KMS-11 (cell line): ENCODE results near the gene AP2B1.

ENCODE experiments used
- H2AFZ ChIP-seq: fragments of 200-600 bp; sonication (generic); 2 replicates; pipeline ENCODE4 v1.6.1; 2016; ENCODE audit warnings: antibody characterized with exemption, mixed run types, low read depth
- H3K27ac ChIP-seq: fragments of 200-600 bp; sonication (generic); 2 replicates; pipeline ENCODE4 v1.6.1; 2016; ENCODE audit warnings: mild to moderate bottlenecking, mixed run types
- H3K27me3 ChIP-seq: fragments of 200-600 bp; sonication (generic); 2 replicates; pipeline ENCODE4 v1.6.1; 2017; ENCODE audit warnings: mild to moderate bottlenecking, low read depth, mixed run types, moderate library complexity; ENCODE audit not compliant: insufficient read depth
- H3K36me3 ChIP-seq: fragments of 200-600 bp; sonication (generic); 2 replicates; pipeline ENCODE4 v1.6.1; 2017; ENCODE audit warnings: mild to moderate bottlenecking, mixed run types; ENCODE audit not compliant: insufficient read depth
- H3K4me1 ChIP-seq: fragments of 200-600 bp; sonication (generic); 2 replicates; pipeline ENCODE4 v1.6.1; 2016; ENCODE audit warnings: mild to moderate bottlenecking, low read depth, mixed run types; ENCODE audit not compliant: poor library complexity, severe bottlenecking
- H3K4me2 ChIP-seq: fragments of 200-600 bp; sonication (generic); 2 replicates; pipeline ENCODE4 v1.7.0; 2016; ENCODE audit warnings: mild to moderate bottlenecking, mixed run types
- H3K4me3 ChIP-seq: fragments of 200-600 bp; sonication (generic); IDR thresholded peaks from 2 replicates; pipeline ENCODE4 v1.6.1; 2017; ENCODE audit warnings: low read depth, low read length, mixed read lengths; ENCODE audit not compliant: insufficient read depth
- H3K79me2 ChIP-seq: fragments of 200-600 bp; sonication (generic); 2 replicates; pipeline ENCODE4 v1.6.1; 2016; ENCODE audit warnings: low read depth, mixed run types; ENCODE audit not compliant: insufficient read depth
- H3K9ac ChIP-seq: fragments of 200-600 bp; sonication (generic); 2 replicates; pipeline ENCODE4 v1.6.1; 2016; ENCODE audit warnings: mild to moderate bottlenecking, mixed run types
- H4K20me1 ChIP-seq: fragments of 200-600 bp; sonication (generic); 2 replicates; pipeline ENCODE4 v1.6.1; 2016; ENCODE audit warnings: mild to moderate bottlenecking, mixed run types; ENCODE audit not compliant: insufficient read depth
- TF ChIP-seq, protein P1 (sequence below): fragments of 200-600 bp; sonication (generic); conservative IDR thresholded peaks from 2 replicates; pipeline ENCODE4 v1.6.1; 2017; ENCODE audit warnings: low read depth, mild to moderate bottlenecking, antibody characterized with exemption, low read length, moderate library complexity, mixed read lengths

Gene AP2B1

DNA sequence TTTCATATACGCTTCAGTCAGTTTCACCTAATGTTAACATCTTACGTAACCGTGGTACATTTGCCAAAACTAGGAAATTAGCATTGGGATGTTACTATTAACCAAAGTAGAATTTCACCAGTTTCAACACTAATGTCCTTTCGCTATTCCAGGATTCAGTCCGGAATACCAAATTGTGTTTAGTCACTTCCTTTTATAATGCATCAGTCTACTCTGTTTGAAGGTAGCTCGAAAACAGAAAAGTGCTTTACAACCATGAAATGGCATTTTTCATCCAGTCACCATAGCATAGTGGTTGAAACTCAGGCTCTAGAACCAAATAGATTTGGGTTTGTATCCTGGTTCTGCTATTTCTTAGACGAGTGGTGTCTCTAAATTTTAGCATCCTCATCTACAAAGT, 29.4 kb downstream of the AP2B1 start:
- Histone ChIP-seq H3K4me2 (no peak overlapping the region), H4K20me1 (no peaks in the 10 kb centered on the region), H3K9ac (no peak overlapping the region), H3K27me3 (no peaks in the 10 kb centered on the region), H3K4me1 (no peaks in the 10 kb centered on the region), H2AFZ (no peak overlapping the region), H3K36me3 (no peaks in the 10 kb centered on the region), H3K79me2 (no peaks in the 10 kb centered on the region), H3K4me3 (no peak overlapping the region), H3K27ac (no peak overlapping the region)
- TF ChIP-seq, protein P1, sequence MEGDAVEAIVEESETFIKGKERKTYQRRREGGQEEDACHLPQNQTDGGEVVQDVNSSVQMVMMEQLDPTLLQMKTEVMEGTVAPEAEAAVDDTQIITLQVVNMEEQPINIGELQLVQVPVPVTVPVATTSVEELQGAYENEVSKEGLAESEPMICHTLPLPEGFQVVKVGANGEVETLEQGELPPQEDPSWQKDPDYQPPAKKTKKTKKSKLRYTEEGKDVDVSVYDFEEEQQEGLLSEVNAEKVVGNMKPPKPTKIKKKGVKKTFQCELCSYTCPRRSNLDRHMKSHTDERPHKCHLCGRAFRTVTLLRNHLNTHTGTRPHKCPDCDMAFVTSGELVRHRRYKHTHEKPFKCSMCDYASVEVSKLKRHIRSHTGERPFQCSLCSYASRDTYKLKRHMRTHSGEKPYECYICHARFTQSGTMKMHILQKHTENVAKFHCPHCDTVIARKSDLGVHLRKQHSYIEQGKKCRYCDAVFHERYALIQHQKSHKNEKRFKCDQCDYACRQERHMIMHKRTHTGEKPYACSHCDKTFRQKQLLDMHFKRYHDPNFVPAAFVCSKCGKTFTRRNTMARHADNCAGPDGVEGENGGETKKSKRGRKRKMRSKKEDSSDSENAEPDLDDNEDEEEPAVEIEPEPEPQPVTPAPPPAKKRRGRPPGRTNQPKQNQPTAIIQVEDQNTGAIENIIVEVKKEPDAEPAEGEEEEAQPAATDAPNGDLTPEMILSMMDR = no peak

DNA sequence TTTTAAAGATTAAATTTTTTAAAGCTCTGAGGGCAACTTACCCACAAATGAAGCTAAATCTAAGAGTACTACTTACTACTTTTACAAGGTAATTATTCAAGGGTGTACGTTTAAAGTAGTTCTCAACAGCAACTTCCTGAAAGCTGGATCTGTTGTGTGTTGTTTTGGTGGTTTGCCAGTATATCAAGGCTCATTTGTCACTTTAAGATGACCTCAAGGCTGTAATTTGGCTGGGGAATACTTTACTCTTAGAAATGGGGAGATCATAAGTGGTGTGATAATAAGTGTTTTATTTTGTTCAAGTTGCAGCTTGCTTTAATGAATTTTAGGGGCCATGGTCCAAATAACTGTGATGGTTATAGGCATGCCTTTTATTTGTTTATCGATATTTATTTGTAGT, 30.4 kb downstream of the AP2B1 start:
- Histone ChIP-seq H3K4me1 (no peaks in the 10 kb centered on the region), H3K27me3 (no peaks in the 10 kb centered on the region), H2AFZ (no peak overlapping the region), H3K36me3 (no peaks in the 10 kb centered on the region), H3K9ac (no peak overlapping the region), H4K20me1 (no peaks in the 10 kb centered on the region), H3K4me2 (no peak overlapping the region), H3K4me3 (no peak overlapping the region), H3K79me2 (no peaks in the 10 kb centered on the region), H3K27ac (no peak overlapping the region)
- TF ChIP-seq, protein P1 = no peak

DNA sequence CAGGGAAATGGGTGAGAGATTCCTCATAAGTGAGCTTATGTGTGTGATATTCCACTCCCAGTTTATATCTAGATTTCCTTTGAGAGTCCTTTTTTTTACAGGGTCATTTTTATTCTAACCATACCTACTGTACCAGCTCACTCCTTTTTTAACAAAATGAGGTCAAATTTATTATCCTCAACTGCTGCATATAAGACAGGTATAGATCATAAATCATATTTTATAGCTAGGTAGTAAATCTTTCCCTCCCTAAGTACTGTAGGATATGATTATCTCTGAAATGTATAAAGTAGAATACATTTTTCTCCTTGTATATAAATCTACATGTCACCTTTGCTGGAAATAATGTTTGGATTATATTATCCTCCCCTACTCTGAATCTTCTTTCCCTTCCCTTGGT, 31.5 kb downstream of the AP2B1 start:
- H3K27ac ChIP-seq = no peak overlapping the region
- no peaks in the 10 kb centered on the region for H3K4me1 ChIP-seq
- H4K20me1 ChIP-seq = no peaks in the 10 kb centered on the region
- no peak overlapping the region for H2AFZ ChIP-seq
- no peak overlapping the region for H3K4me3 ChIP-seq
- H3K27me3 ChIP-seq = no peaks in the 10 kb centered on the region
- TF ChIP-seq, protein P1 = no peak
- no peaks in the 10 kb centered on the region for H3K36me3 ChIP-seq
- no peak overlapping the region for H3K4me2 ChIP-seq
- H3K9ac ChIP-seq = no peak overlapping the region
- H3K79me2 ChIP-seq = no peaks in the 10 kb centered on the region

DNA sequence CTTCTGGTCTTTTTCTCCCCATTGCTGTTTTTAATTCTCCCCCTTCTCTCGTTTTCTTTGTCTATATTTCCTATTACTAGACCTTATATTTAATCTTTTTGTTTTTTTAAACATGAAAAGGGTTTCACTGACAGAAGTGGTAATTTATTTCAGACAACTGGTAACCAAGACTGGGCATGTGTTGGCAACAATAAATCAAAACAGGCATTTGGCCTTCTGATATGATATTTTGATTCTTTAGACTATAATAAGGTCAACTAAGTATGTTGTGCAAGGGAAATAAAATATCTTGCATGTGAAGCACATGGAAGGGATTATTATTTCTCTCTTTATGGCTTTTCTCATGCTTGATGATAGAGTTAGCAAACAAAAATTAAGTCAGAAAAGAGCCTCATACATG, 34.6 kb downstream of the AP2B1 start:
- no peak overlapping the region for H3K4me2 ChIP-seq
- no peaks in the 10 kb centered on the region for H4K20me1 ChIP-seq
- H3K9ac ChIP-seq = no peak overlapping the region
- H3K27me3 ChIP-seq = no peaks in the 10 kb centered on the region
- H3K4me3 ChIP-seq = no peak overlapping the region
- H3K27ac ChIP-seq = no peak overlapping the region
- H3K36me3 ChIP-seq = no peaks in the 10 kb centered on the region
- no peaks in the 10 kb centered on the region for H3K79me2 ChIP-seq
- no peaks in the 10 kb centered on the region for H3K4me1 ChIP-seq
- H2AFZ ChIP-seq = no peak overlapping the region
- TF ChIP-seq, protein P1 = no peak

DNA sequence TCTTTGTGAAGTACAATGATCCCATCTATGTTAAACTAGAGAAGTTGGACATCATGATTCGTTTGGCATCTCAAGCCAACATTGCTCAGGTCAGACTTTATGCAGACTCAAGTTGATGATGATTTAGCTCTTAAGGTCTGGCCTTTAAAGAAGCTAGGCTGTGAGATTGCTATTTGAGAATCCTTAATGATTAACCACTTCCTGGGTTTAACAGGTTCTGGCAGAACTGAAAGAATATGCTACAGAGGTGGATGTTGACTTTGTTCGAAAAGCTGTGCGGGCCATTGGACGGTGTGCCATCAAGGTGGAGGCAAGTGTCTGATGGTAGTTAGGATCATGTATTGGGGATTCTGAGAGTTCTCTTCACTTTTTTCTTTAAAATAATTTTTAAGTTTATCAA, 40.3 kb downstream of the AP2B1 start:
- Histone ChIP-seq H2AFZ (no peak overlapping the region), H3K9ac (no peak overlapping the region), H3K27ac (no peak overlapping the region), H4K20me1 (no peaks in the 10 kb centered on the region), H3K4me3 (no peak overlapping the region), H3K4me1 (no peaks in the 10 kb centered on the region), H3K36me3 (no peaks in the 10 kb centered on the region), H3K4me2 (no peak overlapping the region), H3K79me2 (no peaks in the 10 kb centered on the region), H3K27me3 (no peaks in the 10 kb centered on the region)
- TF ChIP-seq, protein P1 = no peak
